WTC11 (cell line): ENCODE measurements around the gene XRN1. TPM values are rescaled to one million over a fixed set of nuclear protein-coding genes. Genes with fewer than 3 reads are reported as not detected.

Experiments used
- ATAC-seq: fragments of 200-7000 bp; cut with Tn5 transposase; 2 replicates; pipeline ENCODE4 v1.10.0; 2021; ENCODE audit warnings: mild to moderate bottlenecking, moderate library complexity
- CTCF ChIA-PET: fragments of 300-600 bp; sonication (Branson Sonifier 250); formaldehyde crosslinking; loops from one replicate; lab custom pipeline; 2021; ENCODE audit warnings: antibody characterized with exemption; lab: Charles Lee
- POLR2A ChIA-PET: fragments of 350-600 bp; sonication (Branson Sonifier 250); formaldehyde crosslinking; loops from one replicate; lab custom pipeline; 2021; ENCODE audit warnings: antibody characterized with exemption; lab: Charles Lee
- DNase-seq: peaks from one replicate; pipeline ENCODE4 v3.0.0; 2021; ENCODE audit warnings: low spot score
- H3K27ac Mint-ChIP-seq: 2 replicates; pipeline ENCODE4 v1.8.0; 2021; ENCODE audit warnings: mixed read lengths
- H3K27me3 Mint-ChIP-seq: 2 replicates; pipeline ENCODE4 v1.8.0; 2021; ENCODE audit warnings: low read depth, mild to moderate bottlenecking, moderate library complexity, mixed read lengths
- H3K36me3 Mint-ChIP-seq: 2 replicates; pipeline ENCODE4 v1.8.0; 2021; ENCODE audit warnings: mixed read lengths
- H3K4me1 Mint-ChIP-seq: 2 replicates; pipeline ENCODE4 v1.8.0; 2022; ENCODE audit warnings: mixed read lengths
- H3K4me3 Mint-ChIP-seq: 2 replicates; pipeline ENCODE4 v1.8.0; 2021; ENCODE audit warnings: mild to moderate bottlenecking, moderate library complexity, mixed read lengths
- H3K9me3 Mint-ChIP-seq: 2 replicates; pipeline ENCODE4 v1.8.0; 2021; ENCODE audit warnings: mixed read lengths
- CREM ChIP-seq: sonication (generic); formaldehyde crosslinking; IDR thresholded peaks from 2 replicates; pipeline ENCODE4 v1.8.1; 2022; ENCODE audit warnings: mild to moderate bottlenecking, missing genetic modification reagents, moderate library complexity
- CTCF ChIP-seq: fragments of 200-600 bp; IDR thresholded peaks from 2 replicates; pipeline ENCODE4 v1.8.0; 2022; ENCODE audit warnings: antibody characterized with exemption
- E2F1 ChIP-seq: sonication (generic); formaldehyde crosslinking; IDR thresholded peaks from 2 replicates; pipeline ENCODE4 v1.8.0; 2022; ENCODE audit warnings: mild to moderate bottlenecking, missing genetic modification reagents
- E2F4 ChIP-seq: sonication (generic); formaldehyde crosslinking; IDR thresholded peaks from 2 replicates; pipeline ENCODE4 v1.8.1; 2022; ENCODE audit warnings: low read depth, mild to moderate bottlenecking, moderate library complexity, missing genetic modification reagents, borderline replicate concordance
- ERG ChIP-seq: fragments of 250-450 bp; sonication (Bioruptor Pico); IDR thresholded peaks from 2 replicates; pipeline ENCODE4 v1.8.0; 2021; ENCODE audit warnings: mild to moderate bottlenecking
- GABPB1 ChIP-seq: sonication (generic); formaldehyde crosslinking; IDR thresholded peaks from 2 replicates; pipeline ENCODE4 v1.8.1; 2023; ENCODE audit warnings: mild to moderate bottlenecking, missing genetic modification reagents
- GRHL2 ChIP-seq: fragments of 250-450 bp; sonication (Bioruptor Pico); IDR thresholded peaks from 2 replicates; pipeline ENCODE4 v1.8.0; 2022; ENCODE audit warnings: mild to moderate bottlenecking, moderate library complexity; ENCODE audit not compliant: insufficient replicate concordance, severe bottlenecking
- IRF2 ChIP-seq: sonication (generic); formaldehyde crosslinking; IDR thresholded peaks from 2 replicates; pipeline ENCODE4 v1.8.0; 2022; ENCODE audit warnings: low read depth, missing genetic modification reagents, borderline replicate concordance
- JUN ChIP-seq: sonication (generic); formaldehyde crosslinking; IDR thresholded peaks from 2 replicates; pipeline ENCODE4 v1.8.0; 2023; ENCODE audit warnings: mild to moderate bottlenecking, missing genetic modification reagents
- NFE2L1 ChIP-seq: sonication (generic); formaldehyde crosslinking; IDR thresholded peaks from 2 replicates; pipeline ENCODE4 v1.8.1; 2023; ENCODE audit warnings: missing genetic modification reagents
- RELA ChIP-seq: sonication (generic); formaldehyde crosslinking; IDR thresholded peaks from 2 replicates; pipeline ENCODE4 v1.8.1; 2022; ENCODE audit warnings: missing genetic modification reagents, mild to moderate bottlenecking, borderline replicate concordance
- RORB ChIP-seq: fragments of 250-450 bp; sonication (Bioruptor Pico); IDR thresholded peaks from 2 replicates; pipeline ENCODE4 v1.9.0; 2021; ENCODE audit warnings: mild to moderate bottlenecking
- SOX15 ChIP-seq: fragments of 250-450 bp; sonication (Bioruptor Pico); IDR thresholded peaks from 2 replicates; pipeline ENCODE4 v1.9.0; 2021; ENCODE audit warnings: mild to moderate bottlenecking
- STAT6 ChIP-seq: sonication (generic); formaldehyde crosslinking; conservative IDR thresholded peaks from 2 replicates; pipeline ENCODE4 v1.8.1; 2023; ENCODE audit warnings: mild to moderate bottlenecking, low read depth, missing genetic modification reagents, moderate library complexity
- TP53 ChIP-seq: sonication (generic); formaldehyde crosslinking; IDR thresholded peaks from 2 replicates; pipeline ENCODE4 v1.8.1; 2023; ENCODE audit warnings: mild to moderate bottlenecking, missing genetic modification reagents
- ZNF263 ChIP-seq: sonication (generic); formaldehyde crosslinking; IDR thresholded peaks from 2 replicates; pipeline ENCODE4 v1.8.1; 2022; ENCODE audit warnings: low read depth, mild to moderate bottlenecking, moderate library complexity, missing genetic modification reagents
- ZNF317 ChIP-seq: sonication (generic); formaldehyde crosslinking; IDR thresholded peaks from 2 replicates; pipeline ENCODE4 v1.8.1; 2023; ENCODE audit warnings: low read depth, mild to moderate bottlenecking, moderate library complexity, missing genetic modification reagents, borderline replicate concordance
- ZNF396 ChIP-seq: fragments of 250-450 bp; sonication (Bioruptor Pico); IDR thresholded peaks from 2 replicates; pipeline ENCODE4 v1.8.0; 2021; ENCODE audit warnings: mild to moderate bottlenecking, moderate library complexity, borderline replicate concordance
- ZNF425 ChIP-seq: fragments of 250-450 bp; sonication (Bioruptor Pico); conservative IDR thresholded peaks from 2 replicates; pipeline ENCODE4 v1.9.0; 2021; ENCODE audit warnings: mild to moderate bottlenecking
- ZNF671 ChIP-seq: fragments of 250-450 bp; sonication (Bioruptor Pico); IDR thresholded peaks from 2 replicates; pipeline ENCODE4 v1.8.0; 2021; ENCODE audit warnings: mild to moderate bottlenecking
- total RNA-seq: library from RNA; stranded (reverse); gene quantifications from 3 replicates; pipeline ENCODE4 v1.2.3, GENCODE V29; 2021

Gene XRN1
- total RNA-seq, 1 experiment from 2014 or later: 19.2 TPM

GRCh38 chr3:142492184-142492583 is 44.3 kb upstream of the XRN1 start:
- Mint-ChIP-seq H3K4me3 (no peak overlapping the region), H3K36me3 (peaks cover 10% of the 10 kb centered on the region; the same call in 1 of the 2 replicates), H3K9me3 (no peaks in the 10 kb centered on the region), H3K27me3 (no peaks in the 10 kb centered on the region), H3K27ac (no peak overlapping the region), H3K4me1 (no peaks in the 10 kb centered on the region)
- ATAC-seq: no peak
- POLR2A ChIA-PET: no interaction called here
- no peak for DNase-seq
- CTCF ChIA-PET: no interaction called here
- no peak for TF ChIP-seq ZNF263 (CRISPR knock-in tag)
- no peak for TF ChIP-seq ERG

GRCh38 chr3:142489572-142490323 is 41.9 kb upstream of the XRN1 start:
- H3K4me3 Mint-ChIP-seq: no peak overlapping the region
- no peak for DNase-seq
- H3K27ac Mint-ChIP-seq: no peak overlapping the region
- H3K27me3 Mint-ChIP-seq: no peaks in the 10 kb centered on the region
- TF ChIP-seq ERG: no peak
- TF ChIP-seq E2F1 (CRISPR knock-in tag): no peak
- no peak for TF ChIP-seq RELA (CRISPR knock-in tag)
- no peak for TF ChIP-seq ZNF671
- no peak for TF ChIP-seq IRF2
- TF ChIP-seq ZNF425 (CRISPR knock-in tag): no peak
- TF ChIP-seq RORB: no peak
- no peak for TF ChIP-seq JUN (CRISPR knock-in tag)
- no peak for TF ChIP-seq ZNF317 (CRISPR knock-in tag)
- no peak for TF ChIP-seq E2F4 (CRISPR knock-in tag)
- no peak for TF ChIP-seq GRHL2 (CRISPR knock-in tag)
- peaks cover 20% of the 10 kb centered on the region for H3K36me3 Mint-ChIP-seq
- POLR2A ChIA-PET: no interaction called here
- H3K4me1 Mint-ChIP-seq: no peaks in the 10 kb centered on the region
- CTCF ChIA-PET: no interaction called here
- no peak for ATAC-seq
- H3K9me3 Mint-ChIP-seq: no peaks in the 10 kb centered on the region

GRCh38 chr3:142484912-142485435 is 37.1 kb upstream of the XRN1 start:
- Mint-ChIP-seq H3K9me3 (peaks cover 28% of the 10 kb centered on the region), H3K27ac (no peak overlapping the region), H3K36me3 (peaks cover 58% of the 10 kb centered on the region), H3K4me3 (no peak overlapping the region), H3K4me1 (no peaks in the 10 kb centered on the region), H3K27me3 (peaks cover 9% of the 10 kb centered on the region; the same call in 1 of the 2 replicates)
- POLR2A ChIA-PET: no interaction called here
- CTCF ChIA-PET: no interaction called here
- DNase-seq (no peak), ATAC-seq (no peak)
- TF ChIP-seq NFE2L1 (CRISPR knock-in tag): no peak
- TF ChIP-seq ZNF396 (CRISPR knock-in tag): no peak
- no peak for TF ChIP-seq CTCF
- no peak for TF ChIP-seq SOX15 (CRISPR knock-in tag)
- no peak for TF ChIP-seq ZNF671
- TF ChIP-seq GABPB1: no peak
- no peak for TF ChIP-seq TP53 (CRISPR knock-in tag)
- no peak for TF ChIP-seq STAT6 (CRISPR knock-in tag)
- TF ChIP-seq CREM (CRISPR knock-in tag): no peak
